Stimulated activated CD8-positive, alpha-beta memory T cell treated with anti-CD3 and anti-CD28 coated beads, Interleukin-15, amount 100 ng/mL, for 4 hours (primary cell): Measurements from ENCODE around the gene MACROD1.
A peak's percentile ranks its signal among the peaks of the same experiment; 100 is the strongest.
"Not testable (repeated sequence)": the region's sequence is repeated elsewhere in the genome, so short reads cannot be mapped to it uniquely, and the experiment has no call there.

Source experiments
- DNase-seq, 2 donors: peaks; one replicate each; pipeline ENCODE4 v3.0.0-alpha.2; 2020; ENCODE audit warnings: low read depth in 2 of 2

MACROD1 gene

DNA sequence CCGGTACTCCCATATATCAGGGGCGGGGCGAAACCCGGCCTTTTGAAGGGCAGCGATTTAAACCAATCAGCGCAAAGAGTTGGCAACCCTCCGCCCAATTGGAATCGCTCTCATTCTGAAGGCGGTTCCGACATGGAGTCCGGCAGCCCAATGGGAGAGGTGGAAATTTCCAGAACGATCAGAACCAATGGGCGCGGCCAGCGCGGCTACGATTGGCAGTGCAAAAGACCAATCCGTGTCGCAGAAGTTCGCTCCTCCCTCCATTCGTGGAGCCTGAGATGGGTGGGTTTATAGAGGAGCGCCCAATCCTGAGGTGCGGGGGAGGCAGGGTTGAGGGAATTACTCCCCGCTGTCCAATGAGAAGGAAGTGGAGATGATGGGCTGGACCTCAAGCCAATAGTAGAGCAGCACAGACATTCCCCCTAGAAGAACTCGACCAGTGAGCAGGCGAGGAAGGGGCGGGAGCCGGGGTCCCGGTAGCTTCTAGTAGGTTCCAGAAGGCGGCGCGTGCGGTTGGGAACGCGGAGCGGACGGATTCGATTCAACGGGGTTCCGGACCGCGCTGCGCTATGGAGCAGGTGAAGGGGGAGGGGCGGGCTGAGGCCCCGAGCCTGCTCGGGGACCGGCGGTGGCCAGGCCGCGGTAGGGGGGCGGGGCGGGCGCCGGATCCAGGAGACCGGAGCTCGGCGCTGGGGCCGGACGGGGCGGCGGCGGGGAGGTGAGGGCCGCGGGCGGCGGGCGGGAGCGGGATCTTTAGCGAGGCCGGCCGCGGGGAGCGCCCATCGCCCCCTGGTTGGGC lies 20.0 kb upstream of the MACROD1 start, which contains the start of gene STIP1:
Gene STIP1 (plus strand): TSS at position 479 of the 799 bp plus-strand sequence. CDS start 91 bp downstream, at position 570.
- peak; percentile 97 to 99 for DNase-seq

DNA sequence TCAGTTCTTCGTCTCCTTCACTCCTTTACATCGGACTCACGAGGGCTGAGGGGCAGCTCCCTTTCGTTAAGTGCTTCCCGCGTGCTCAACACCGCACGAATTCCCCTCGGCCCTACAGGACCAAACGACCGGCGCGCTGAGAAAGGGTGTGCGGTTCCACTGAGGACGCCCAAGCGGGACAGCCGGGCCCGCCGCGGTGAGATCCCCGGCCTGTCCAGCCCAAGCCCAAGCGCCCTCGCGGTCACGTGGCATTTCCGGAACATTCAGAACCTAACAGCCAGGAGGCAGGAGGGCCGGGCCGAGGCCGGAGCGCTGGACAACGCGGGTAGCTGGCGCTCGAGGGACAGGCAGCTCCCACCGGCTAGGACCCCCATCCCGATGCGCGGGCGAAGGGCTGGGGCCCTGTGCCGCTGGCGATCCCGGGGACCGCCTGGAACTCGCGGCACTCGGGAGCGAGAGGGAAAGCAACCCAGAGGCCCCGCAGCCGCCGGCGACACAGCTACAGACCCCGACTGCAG lies 19.3 kb upstream of the MACROD1 start:
- DNase-seq, result no peak

DNA sequence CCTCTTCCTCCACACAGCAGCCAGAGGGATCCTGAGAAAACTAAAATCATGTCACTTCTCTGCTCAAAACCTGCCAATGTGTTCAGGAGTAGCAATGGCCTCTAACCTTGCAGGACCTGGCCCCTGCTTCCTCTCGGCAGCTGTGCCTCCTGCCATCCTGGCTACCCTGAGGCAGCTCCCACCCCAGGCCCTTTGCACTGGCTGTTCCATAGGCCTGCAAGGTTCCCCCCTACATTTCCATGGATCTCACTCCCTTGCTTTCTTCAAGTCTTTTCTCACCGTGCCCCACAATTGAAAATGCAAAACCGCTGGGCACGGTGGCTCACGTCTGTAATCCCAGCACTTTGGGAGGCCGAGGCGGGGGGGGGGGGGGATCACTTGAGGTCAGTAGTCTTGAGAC lies 18.0 kb upstream of the MACROD1 start:
- DNase-seq, result no peak

DNA sequence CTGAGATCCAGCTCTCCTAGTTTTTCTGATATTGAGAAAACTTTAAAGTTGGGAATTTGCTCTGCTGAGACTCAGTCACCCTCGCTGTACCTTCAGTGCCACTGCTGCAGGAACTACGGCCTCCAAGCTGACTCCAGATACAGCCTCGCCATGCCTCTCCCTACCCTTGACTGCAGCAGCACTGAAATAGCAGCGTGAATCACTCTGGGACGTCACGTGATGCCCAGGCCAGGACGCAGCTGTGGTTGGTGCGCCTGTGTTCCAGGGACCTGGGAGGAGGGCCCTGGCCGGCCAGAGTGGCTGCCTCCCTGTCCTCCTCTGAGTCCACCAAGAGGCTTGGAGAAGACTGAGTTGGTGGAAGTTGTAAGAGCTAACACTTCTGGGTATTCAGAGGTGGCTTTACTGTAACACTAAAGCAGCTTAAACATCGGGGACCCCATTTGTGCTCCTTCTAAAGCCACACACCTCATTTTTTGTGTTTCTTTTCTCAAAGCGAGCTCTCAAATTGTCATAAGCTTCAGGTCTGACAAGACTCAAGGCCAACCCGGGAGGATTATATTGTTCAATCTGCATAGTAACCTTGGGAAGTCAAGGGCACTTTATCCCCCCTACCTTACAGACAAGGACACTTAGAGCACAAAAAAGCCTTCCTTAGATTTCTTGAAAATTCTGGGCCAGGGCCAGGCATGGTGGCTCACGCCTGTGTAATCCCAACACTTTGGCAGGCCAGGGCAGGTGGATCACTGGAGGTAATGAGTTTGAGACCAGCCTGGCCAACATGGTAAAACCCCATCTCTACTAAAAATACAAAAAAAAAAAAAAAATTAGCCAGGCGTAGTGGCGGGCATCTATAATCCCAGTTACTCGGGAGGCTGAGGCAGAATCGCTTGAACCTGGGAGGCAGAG lies 15.8 kb upstream of the MACROD1 start:
- DNase-seq, result no peak

DNA sequence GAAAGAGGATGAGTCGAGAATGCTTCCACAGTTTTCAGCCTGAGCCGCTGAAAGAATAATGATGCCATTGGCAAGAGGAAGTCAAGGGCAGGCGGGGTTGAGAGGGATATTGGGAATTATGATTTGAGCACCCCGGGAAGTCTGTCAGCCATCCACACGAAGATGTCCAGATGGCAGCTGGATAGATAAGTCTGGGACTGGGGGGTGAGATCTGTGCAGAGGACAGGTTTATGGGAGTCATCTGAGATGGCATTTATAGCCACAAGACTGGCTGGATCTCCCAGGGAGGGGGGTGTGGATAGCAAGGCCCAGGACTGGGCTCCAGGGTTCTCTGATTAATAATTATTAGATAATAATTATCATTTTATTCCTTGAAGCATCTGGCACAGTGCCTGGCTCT lies 15.0 kb upstream of the MACROD1 start:
- no peak for DNase-seq

DNA sequence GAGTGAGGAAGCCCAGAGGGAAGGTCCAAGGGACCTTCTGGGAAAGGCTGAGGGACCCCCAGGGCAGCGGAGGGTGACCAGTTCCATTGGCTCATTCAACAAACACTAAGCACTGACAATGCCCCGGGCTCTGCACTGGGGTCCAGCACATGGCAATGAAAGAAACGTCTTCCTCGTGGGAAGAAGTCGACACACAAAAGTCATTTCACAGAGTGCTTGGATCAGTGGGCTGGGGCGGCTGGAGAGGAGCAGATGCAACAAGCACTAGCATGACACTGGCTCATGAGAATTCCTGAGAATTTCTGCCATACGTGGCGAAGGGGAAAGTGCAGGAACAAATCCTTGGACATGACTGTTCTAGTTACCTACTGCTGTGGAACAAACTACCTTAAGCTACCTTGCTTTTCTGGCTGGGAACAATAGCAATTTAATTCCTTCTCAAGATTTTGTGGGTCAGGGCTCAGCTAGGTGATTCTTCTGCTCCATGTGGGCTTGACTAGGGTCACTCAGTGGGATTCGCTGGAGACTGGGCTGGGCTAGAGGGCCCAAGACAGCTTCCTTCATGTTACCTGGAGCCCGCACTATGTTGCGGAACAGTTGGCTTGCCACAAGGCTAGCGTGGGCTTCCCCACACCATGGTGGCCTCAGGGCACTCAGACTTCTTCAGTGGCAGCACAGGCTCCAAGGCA lies 13.2 kb upstream of the MACROD1 start:
- DNase-seq, result no peak

DNA sequence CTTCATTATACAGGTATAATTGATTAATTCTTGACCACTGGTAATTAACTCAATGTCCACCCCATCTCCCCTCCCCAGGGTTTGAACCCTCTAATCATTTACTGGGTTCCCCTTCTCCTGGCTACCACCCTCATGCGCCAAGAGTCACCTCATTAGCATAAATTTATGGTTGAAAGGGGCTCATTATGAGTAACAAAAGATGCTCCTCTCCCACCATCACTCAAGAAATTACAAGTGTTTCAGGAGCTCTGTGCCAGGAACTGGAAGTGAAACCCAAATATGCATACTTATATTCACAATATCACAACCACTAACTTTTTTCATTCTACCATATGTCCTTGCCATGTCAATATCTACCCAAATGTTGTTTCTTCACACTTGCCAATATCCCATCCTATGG lies 12.3 kb upstream of the MACROD1 start:
- no peak for DNase-seq

DNA sequence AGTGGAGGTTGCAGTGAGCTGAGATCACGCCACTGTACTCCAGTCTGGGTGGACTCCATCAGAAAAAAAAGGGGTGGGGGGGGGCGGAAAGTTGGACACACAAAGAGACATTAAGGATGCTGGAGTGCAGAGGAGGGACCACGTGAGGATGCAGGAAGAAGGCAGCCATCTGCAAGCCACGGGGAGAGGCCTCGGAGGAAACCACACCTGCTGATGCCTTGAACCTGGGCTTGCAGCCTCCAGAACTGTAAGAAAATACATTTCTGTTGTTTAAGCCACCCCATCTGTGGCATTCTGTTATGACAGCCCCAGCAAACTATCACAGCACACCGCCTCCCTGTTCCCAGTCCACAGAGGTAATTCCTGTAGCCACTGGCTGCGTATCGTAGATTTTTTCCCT lies 10.8 kb upstream of the MACROD1 start:
- no peak for DNase-seq

DNA sequence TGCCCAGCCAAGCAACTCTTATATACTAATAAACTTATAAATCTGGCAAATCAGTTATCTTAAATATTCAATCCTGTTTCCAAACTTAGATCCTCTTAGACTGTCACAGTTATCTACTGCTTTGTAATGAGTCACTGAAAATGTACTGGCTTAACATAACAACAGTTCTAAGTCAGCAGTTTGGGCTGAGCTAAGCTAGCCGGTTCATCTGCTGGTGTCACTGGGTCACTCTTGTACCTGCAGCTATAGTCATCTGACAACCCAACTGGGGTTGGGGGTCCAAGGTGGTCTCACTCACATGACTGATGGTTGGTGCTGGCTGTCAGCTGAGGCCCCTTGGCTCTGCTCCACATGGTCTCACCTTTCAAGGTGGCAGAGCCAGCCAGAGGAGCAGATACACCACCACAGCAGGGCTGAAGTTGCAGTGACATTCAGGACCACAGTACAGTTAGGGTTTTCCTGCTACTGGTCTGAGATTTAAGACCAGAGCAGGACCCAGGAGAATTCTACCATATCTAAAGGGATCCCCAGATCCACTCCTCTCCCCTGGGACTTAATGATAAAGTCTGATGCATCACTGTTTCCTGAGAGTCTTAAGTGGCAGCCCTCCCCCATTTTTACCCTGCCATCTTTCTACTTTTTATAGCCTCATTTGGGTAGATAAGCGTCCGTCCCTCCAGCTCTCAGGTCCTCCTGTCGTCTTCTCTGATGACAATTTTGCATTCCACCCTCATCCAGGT lies 7.9 kb upstream of the MACROD1 start:
- DNase-seq, result no peak

DNA sequence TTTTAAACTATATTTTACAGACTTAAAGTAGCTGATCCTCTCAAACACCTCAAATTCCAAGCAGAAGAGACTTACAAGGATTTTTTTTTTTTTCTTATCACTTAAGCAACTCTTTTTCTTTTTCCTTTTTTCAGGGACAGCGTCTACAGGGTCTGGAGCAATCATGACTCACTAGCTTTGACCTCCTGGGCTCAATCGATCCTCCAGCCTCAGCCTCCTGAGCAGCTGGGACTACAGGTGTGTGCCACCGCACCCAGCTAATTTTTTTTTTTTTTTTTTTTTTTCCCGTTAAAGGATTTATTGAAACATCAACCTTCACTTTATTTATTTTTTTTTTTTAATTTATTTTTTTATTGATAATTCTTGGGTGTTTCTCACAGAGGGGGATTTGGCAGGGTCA lies 4.5 kb upstream of the MACROD1 start:
- DNase-seq, result no peak

DNA sequence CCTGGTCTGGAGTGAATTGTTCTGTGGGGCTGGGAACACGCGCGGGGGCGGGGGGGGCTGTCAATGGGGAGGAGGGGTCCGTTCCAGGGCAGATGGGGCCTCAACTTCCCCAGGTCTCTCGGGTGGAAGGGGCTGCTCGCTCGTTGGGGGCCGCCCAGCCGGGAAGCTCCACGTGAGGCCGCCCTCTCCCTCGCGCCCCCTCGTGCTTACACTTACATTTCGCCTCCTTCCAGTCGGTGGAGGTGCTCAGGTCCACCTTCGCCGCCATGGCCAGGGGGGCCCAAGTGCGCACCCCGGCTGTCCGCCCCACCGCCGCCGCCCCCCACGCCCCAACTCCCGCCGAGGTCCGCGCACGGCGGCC lies 452 bp downstream of the MACROD1 start:
- no peak for DNase-seq

DNA sequence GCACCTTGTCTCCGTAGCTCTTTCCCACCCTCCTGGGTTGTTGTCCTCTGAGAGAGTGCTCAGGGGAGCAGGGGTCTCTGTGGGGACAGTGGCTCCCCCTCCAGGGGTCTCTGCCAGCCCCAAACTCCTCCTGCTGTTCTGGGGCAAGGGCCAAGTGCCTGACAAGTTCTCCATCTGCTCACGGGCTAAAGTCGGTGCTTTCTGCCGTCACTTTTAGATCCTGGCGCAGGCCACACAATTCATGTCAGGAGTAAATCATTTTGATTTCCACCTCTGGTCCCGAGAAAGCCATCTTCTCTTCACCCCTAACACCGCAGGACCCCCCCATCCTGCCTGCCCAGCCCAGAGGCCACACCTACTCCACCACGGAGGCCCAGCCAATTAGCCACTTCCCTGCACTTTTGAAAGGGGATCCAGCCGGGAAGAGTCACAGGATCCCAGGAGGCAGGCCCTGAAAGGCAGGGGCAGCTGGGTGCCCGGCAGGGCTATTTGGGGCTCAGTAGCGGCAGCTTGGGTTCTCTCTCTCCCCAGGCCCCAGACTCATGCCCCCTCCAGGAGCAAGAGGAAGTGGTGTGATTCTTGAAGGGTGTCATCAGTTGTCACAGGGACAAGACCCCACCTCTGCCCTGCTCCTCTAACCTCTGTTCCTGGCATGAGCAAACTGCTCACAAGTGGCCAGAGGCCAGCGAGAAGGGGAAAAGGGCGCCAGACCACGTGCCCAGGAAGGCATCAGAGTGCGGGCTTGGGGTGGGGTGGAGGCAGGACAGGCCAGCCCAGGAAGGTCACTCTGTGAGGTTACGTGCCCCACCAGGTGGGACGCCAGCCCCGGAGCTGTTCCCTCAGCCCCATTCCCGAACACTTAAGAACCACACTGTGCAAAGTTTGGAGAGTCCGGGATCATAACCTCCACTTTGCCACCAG lies 1.3 kb downstream of the MACROD1 start:
- DNase-seq, result no peak

DNA sequence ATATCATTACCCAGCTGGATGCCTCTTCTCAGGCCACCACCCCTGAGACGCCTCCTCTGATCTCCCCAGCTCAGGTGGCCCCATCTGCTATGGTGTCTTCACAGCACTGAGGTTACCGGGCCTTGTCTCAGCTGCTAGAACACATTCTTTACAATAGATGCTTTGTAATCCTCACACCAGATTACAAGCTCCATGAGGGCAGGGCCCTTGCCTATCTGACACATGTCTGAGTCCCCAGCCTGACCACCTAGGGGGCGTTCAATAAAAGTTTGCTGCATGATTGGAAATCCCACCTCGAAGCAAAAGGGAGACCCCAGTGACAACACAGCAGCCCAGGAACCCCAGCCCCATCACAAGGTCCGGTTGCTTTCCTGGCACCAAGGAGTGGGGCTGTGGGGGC lies 2.0 kb downstream of the MACROD1 start:
- no peak for DNase-seq

DNA sequence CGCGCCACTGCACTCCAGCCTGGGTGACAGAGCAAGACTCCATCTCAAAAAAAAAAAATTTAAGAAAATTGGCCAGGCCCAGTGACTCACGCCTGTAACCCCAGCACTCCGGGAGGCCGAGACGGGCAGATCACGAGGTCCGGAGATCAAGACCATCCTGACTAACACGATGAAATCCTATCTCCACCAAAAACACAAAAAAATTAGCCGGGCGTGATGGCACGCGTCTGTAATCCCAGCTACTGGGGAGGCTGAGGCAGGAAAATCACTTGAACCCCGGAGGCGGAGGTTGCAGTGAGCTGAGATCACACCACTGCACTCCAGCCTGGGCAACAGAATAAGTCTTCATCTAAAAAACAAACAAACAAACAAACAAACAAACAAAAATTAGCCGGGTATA lies 3.1 kb downstream of the MACROD1 start:
- not testable (repeated sequence) for DNase-seq

DNA sequence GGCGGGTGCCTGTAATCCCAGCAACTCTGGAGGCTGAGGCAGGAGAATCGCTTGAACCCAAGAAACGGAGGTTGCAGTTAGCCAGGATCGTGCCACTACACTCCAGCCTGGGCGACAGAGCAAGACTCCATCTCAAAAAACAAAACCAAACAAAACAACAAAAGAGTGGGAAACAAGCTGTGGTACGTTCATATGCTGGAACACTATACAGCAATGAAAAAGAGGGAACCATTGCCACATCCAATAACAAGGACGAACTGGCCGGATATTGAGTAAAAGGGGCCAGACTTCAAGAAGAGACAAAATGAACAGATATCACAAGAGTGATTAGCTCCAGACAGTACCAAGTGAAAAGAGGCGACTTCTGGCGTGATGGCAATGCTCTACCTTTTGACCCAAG lies 4.9 kb downstream of the MACROD1 start:
- no peak for DNase-seq

DNA sequence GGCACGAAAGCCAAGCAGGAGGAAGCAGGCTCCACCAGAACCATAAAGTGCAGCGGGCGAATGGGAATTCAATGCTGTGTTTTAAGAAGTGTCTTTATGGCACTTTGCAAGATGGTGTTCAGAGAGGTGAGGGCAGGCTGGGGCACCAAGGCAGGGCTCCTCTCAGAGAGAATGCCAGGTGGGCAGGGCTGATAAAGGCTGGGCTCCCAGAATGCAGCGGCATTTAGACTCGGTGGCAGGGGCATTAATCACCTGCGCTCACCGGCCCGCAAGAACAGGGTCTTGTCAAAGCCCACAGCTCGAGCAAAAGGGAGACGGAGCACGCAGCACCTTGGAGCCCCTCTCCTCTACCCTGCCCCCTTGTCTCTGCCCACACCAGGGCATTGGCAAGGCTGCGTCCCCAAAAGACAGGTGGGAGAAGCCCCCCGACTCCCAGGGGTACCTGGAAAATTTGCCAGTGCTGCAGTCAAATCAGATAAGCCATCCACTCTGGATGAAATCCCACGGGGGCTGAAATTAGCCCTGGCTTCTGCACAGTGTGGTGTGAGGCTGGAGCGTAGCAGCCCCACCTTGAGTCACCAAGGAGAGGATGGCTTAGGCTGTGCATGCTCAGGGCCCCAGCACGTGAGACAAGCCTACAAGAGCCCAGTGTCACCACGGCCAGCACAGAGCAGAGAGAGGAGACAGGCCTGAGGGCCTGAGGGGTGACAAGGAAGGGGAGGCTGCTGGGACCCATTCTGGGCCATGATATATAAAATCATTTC lies 8.1 kb downstream of the MACROD1 start:
- no peak for DNase-seq

DNA sequence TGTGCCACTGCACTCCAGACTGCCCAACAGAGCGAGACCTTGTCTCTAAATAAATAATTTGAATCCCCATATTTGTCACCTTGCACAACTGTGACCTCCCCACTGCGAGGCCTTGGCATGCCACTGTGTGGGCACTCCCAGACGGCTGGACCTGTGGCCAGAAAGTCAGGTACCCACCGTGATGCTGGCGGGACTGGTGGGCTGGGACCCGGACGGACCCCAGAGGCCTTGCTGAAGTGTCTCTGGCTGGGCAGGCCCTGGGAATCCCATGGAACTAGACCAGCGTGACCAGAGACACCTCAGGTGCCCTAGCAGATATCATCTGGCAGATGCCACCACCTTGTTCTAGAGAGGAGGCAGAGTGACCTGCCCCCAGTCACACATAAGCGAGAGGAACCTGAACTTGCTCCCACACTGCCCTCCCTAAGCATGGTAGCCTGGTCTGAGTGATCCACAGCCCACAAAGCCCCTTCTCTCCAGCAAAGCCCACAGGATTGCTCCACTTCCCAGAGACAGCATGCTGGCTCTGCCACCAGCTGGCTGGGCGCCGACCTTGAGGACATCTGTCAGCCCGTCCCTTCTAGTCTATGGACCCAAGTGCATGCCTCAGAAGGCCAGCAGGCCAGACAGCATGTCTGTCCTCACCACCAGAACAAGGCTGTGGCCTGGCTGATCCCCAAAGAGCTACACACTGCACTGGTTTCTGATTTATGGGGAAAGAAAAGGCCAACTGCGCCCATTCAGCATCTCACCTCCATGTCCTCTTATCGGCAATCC lies 9.5 kb downstream of the MACROD1 start:
- no peak for DNase-seq

DNA sequence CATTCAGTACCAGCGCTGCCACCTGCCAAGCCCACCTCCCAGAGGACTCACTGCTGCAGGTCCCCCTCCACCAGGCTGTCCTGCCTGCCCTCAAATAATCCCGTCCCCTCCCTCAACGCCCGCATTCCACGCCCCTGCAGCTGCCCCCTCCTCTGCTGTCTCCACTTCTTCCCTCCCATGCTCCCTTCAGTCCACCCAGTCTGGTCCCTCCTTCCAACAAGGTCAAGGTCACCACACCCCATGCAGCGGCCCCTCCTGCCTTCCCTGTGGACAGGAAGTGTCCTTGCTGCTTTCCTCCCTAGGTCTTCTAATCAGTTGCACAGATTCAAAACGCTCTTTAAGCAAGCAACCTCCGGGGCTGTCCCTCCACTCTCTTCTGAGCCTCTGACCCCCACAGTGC lies 12.1 kb downstream of the MACROD1 start:
- no peak for DNase-seq
